Neural cell (in vitro differentiated cells): Measurements from ENCODE around the gene MYH1.

Source experiments
- MXI1 ChIP-seq: fragments of 450-650 bp; conservative IDR thresholded peaks from 2 replicates; pipeline ENCODE4 v1.6.1; 2014; ENCODE audit warnings: antibody characterized with exemption, mild to moderate bottlenecking; ENCODE audit not compliant: poor library complexity, severe bottlenecking
- TF ChIP-seq, protein P1 (sequence below): fragments of 450-650 bp; IDR thresholded peaks from 2 replicates; pipeline ENCODE4 v1.5.1; 2014; ENCODE audit warnings: antibody characterized with exemption, mild to moderate bottlenecking, moderate library complexity; ENCODE audit not compliant: poor library complexity, severe bottlenecking

GRCh38 chr17:10447026-10447931 lies 71.1 kb downstream of the MYH1 start:
- no peak for TF ChIP-seq MXI1
- TF ChIP-seq, protein P1, sequence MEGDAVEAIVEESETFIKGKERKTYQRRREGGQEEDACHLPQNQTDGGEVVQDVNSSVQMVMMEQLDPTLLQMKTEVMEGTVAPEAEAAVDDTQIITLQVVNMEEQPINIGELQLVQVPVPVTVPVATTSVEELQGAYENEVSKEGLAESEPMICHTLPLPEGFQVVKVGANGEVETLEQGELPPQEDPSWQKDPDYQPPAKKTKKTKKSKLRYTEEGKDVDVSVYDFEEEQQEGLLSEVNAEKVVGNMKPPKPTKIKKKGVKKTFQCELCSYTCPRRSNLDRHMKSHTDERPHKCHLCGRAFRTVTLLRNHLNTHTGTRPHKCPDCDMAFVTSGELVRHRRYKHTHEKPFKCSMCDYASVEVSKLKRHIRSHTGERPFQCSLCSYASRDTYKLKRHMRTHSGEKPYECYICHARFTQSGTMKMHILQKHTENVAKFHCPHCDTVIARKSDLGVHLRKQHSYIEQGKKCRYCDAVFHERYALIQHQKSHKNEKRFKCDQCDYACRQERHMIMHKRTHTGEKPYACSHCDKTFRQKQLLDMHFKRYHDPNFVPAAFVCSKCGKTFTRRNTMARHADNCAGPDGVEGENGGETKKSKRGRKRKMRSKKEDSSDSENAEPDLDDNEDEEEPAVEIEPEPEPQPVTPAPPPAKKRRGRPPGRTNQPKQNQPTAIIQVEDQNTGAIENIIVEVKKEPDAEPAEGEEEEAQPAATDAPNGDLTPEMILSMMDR = no peak
